Astrocyte (in vitro differentiated cells and primary cell): ENCODE data around the gene DOK7.

ENCODE experiments used
- CTCF ChIP-seq: IDR thresholded peaks from 2 replicates; pipeline ENCODE4 v1.5.1; 2011; ENCODE audit warnings: low read depth, mild to moderate bottlenecking, inconsistent platforms, low read length, moderate library complexity; ENCODE audit not compliant: insufficient read depth
- EZH2 ChIP-seq: IDR thresholded peaks from 2 replicates; pipeline ENCODE4 v1.6.1; 2012; ENCODE audit warnings: mild to moderate bottlenecking, low read length, inconsistent platforms; ENCODE audit not compliant: insufficient read depth

- TF ChIP-seq CTCF (no peak), EZH2 (no peak)
Measured at GRCh38 chr4:3498901-3499510, 35.9 kb downstream of the DOK7 start.
